Thyroid gland (tissue), 4 donors: Measurements from ENCODE around the gene CA4. TPM values are rescaled to one million over a fixed set of nuclear protein-coding genes. Genes with fewer than 3 reads are reported as not detected.
A peak's percentile ranks its signal among the peaks of the same experiment; 100 is the strongest.

Experiments
- DNase-seq, 2 donors: peaks; one replicate each; pipeline ENCODE4 v3.0.0-alpha.2; 2019
- H3K27ac ChIP-seq, 3 donors: fragments of 200-600 bp; sonication (generic); 1 replicate in 2 of 3; 2 replicates in 1 of 3; pipeline ENCODE4 v1.5.1; 2016 to 2019; ENCODE audit warnings: mild to moderate bottlenecking in 1 of 3, moderate library complexity in 1 of 3
- H3K27me3 ChIP-seq: fragments of 200-600 bp; sonication (generic); one replicate; pipeline ENCODE4 v1.5.1; 2019
- H3K36me3 ChIP-seq, 2 donors: fragments of 200-600 bp; sonication (generic); one replicate each; pipeline ENCODE4 v1.5.1; 2016 to 2019
- H3K4me1 ChIP-seq, 2 donors: fragments of 200-600 bp; sonication (generic); one replicate each; pipeline ENCODE4 v1.5.1; 2017 to 2019
- H3K4me3 ChIP-seq, 3 donors: fragments of 200-600 bp; sonication (generic); replicated peaks in 1 of 3; 1 replicate in 2 of 3; 2 replicates in 1 of 3; pipeline ENCODE4 v1.5.1; 2016; ENCODE audit warnings: mild to moderate bottlenecking in 1 of 3
- H3K9me3 ChIP-seq: fragments of 200-600 bp; sonication (generic); one replicate; pipeline ENCODE4 v1.5.1; 2017
- CTCF ChIP-seq, 6 experiments: fragments of 200-600 bp in 3 of 6; fragments of 450-650 bp in 3 of 6; sonication (generic) in 3 of 6; IDR thresholded peaks; one replicate each; pipeline ENCODE4 v1.5.1; 2016 to 2019; ENCODE audit warnings: antibody characterized with exemption in 6 of 6, mild to moderate bottlenecking in 2 of 6, inconsistent platforms in 1 of 6, moderate library complexity in 1 of 6
- POLR2A ChIP-seq, 2 donors: fragments of 450-650 bp; IDR thresholded peaks; one replicate each; pipeline ENCODE4 v1.6.1; 2017; ENCODE audit warnings: antibody characterized with exemption in 2 of 2, mild to moderate bottlenecking in 2 of 2, moderate library complexity in 1 of 2
- WGBS, 2 donors: methylation state at CpG; one replicate each; pipeline ENCODE4 v1.1.5; 2017; 5-methylcytosine and 5-hydroxymethylcytosine counted together
- intact Hi-C: fragments of 100-400 bp; cut with DNase I; formaldehyde crosslinking; loops from one replicate; pipeline ENCODE4 v1.15.1; 2023
- total RNA-seq, 4 donors: library from RNA; depleted of rRNA; stranded (reverse); fragments of >200 nt; gene quantifications; one replicate each; pipeline ENCODE4 v1.2.3, GENCODE V29; 2016

The CA4 gene
- total RNA-seq, 4 donors from 2014 or later: 22.7 to 56.5 (median 26.3) TPM

GRCh38 chr17:60163108-60163784 is 13.5 kb downstream of the CA4 start:
- H3K36me3 ChIP-seq: no peaks in the 10 kb centered on the region
- no peaks in the 10 kb centered on the region for H3K27me3 ChIP-seq
- H3K4me3 ChIP-seq: no peak overlapping the region
- peak overlapping the region in 1 of 3 donors; percentile 17 for H3K27ac ChIP-seq
- H3K4me1 ChIP-seq: peaks cover 0 to 11% of the 10 kb centered on the region in 2 donors
- intact Hi-C loops: no loop called here
- DNase-seq: no peak
- no peaks in the 10 kb centered on the region for H3K9me3 ChIP-seq
- TF ChIP-seq POLR2A (IDR thresholded peaks at IDR 0.05) (no peak), CTCF (IDR thresholded peaks at IDR 0.05) (no peak)
- 44 to 47% methylated on average over 16 to 19 of the region's 20 CpGs for WGBS, 2 donors

- Histone ChIP-seq H3K4me1 (peaks cover 0 to 11% of the 10 kb centered on the region in 2 donors), H3K27me3 (no peaks in the 10 kb centered on the region), H3K9me3 (no peaks in the 10 kb centered on the region), H3K27ac (no peak overlapping the region), H3K36me3 (no peaks in the 10 kb centered on the region), H3K4me3 (no peak overlapping the region)
- 80 to 82% methylated on average over 6 of the region's 6 CpGs for WGBS, 2 donors
- intact Hi-C loops: no loop called here
- DNase-seq: no peak
- TF ChIP-seq POLR2A (IDR thresholded peaks at IDR 0.05) (no peak), CTCF (IDR thresholded peaks at IDR 0.05) (no peak)
These were observed 14.4 kb downstream of the CA4 start for GRCh38 chr17:60164164-60164563.

GRCh38 chr17:60164697-60165096 is 14.9 kb downstream of the CA4 start:
- 63 to 66% methylated on average over 5 of the region's 5 CpGs for WGBS, 2 donors
- intact Hi-C loops: no loop called here
- no peak for DNase-seq
- H3K27me3 ChIP-seq: no peaks in the 10 kb centered on the region
- H3K36me3 ChIP-seq: no peaks in the 10 kb centered on the region
- no peak overlapping the region for H3K27ac ChIP-seq
- no peaks in the 10 kb centered on the region for H3K9me3 ChIP-seq
- TF ChIP-seq POLR2A (IDR thresholded peaks at IDR 0.05): no peak
- H3K4me3 ChIP-seq: no peak overlapping the region
- H3K4me1 ChIP-seq: peaks cover 0 to 11% of the 10 kb centered on the region in 2 donors

GRCh38 chr17:60165223-60165622 is 15.4 kb downstream of the CA4 start:
- WGBS, 2 donors: 42 to 54% methylated on average over 5 of the region's 5 CpGs
- intact Hi-C loops: no loop called here
- Histone ChIP-seq H3K4me3 (no peak overlapping the region), H3K9me3 (no peaks in the 10 kb centered on the region), H3K27ac (no peak overlapping the region), H3K36me3 (no peaks in the 10 kb centered on the region), H3K4me1 (peaks cover 0 to 11% of the 10 kb centered on the region in 2 donors), H3K27me3 (no peaks in the 10 kb centered on the region)
- TF ChIP-seq CTCF (IDR thresholded peaks at IDR 0.05) (no peak), POLR2A (IDR thresholded peaks at IDR 0.05) (no peak)
- no peak for DNase-seq

GRCh38 chr17:60165971-60166370 is 16.2 kb downstream of the CA4 start:
- H3K4me1 ChIP-seq: peaks cover 0 to 11% of the 10 kb centered on the region in 2 donors
- WGBS, 2 donors: 72 to 82% methylated on average over 5 of the region's 5 CpGs
- no peak overlapping the region for H3K4me3 ChIP-seq
- intact Hi-C loops: no loop called here
- no peak for TF ChIP-seq CTCF (IDR thresholded peaks at IDR 0.05)
- no peaks in the 10 kb centered on the region for H3K9me3 ChIP-seq
- H3K36me3 ChIP-seq: no peaks in the 10 kb centered on the region
- H3K27me3 ChIP-seq: no peaks in the 10 kb centered on the region
- no peak for DNase-seq
- no peak overlapping the region for H3K27ac ChIP-seq
